HL-60 (cell line): ENCODE measurements around the gene GPR37.

ENCODE experiments used
- SPI1 ChIP-seq: IDR thresholded peaks from 2 replicates; pipeline ENCODE4 v1.6.1; 2012; ENCODE audit warnings: low read depth, mild to moderate bottlenecking, borderline replicate concordance
- TF ChIP-seq, protein P1 (sequence below): IDR thresholded peaks from one replicate; pipeline ENCODE4 v1.5.1; 2011; ENCODE audit warnings: low read length, control low read depth, inconsistent platforms; ENCODE audit not compliant: insufficient read depth
- TF ChIP-seq, protein P2 (sequence below): IDR thresholded peaks from 2 replicates; pipeline ENCODE4 v1.6.1; 2012; ENCODE audit warnings: low read depth; ENCODE audit not compliant: insufficient replicate concordance

DNA sequence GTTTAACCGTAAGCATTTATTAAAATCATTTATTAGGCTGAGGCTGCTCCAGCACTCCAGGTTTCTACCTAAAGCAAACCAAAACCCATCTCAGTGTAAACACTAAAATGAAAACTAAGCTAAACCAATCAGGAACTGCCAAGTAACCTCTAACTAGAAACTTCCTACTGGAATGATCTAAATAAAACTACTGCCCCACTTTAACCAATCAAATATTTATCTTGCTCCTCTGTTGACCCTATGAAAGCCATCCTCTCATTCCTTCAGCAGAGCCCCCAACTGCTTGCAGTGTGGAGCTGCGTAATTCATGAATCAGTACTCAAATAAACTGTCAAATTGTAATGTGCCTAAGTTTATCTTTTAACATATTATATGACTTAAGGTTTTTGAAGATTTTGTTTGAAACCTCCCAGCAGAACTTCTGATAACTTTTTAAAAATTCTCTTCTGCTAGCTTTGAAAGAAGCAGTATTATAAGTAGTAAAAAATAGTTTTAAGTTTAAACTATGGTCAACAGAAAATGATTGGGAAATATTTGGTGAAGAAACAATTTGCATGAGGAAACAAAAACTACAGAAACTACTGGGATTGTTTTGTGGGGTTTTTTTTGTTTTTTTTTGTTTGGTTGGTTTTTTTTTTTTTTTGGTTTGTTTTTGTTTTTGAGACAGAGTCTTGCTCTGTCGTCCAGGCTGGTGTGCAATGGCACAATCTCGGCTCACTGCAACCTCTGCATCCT is 47.4 kb downstream of the GPR37 start:
- no peak for TF ChIP-seq SPI1
- TF ChIP-seq, protein P1, sequence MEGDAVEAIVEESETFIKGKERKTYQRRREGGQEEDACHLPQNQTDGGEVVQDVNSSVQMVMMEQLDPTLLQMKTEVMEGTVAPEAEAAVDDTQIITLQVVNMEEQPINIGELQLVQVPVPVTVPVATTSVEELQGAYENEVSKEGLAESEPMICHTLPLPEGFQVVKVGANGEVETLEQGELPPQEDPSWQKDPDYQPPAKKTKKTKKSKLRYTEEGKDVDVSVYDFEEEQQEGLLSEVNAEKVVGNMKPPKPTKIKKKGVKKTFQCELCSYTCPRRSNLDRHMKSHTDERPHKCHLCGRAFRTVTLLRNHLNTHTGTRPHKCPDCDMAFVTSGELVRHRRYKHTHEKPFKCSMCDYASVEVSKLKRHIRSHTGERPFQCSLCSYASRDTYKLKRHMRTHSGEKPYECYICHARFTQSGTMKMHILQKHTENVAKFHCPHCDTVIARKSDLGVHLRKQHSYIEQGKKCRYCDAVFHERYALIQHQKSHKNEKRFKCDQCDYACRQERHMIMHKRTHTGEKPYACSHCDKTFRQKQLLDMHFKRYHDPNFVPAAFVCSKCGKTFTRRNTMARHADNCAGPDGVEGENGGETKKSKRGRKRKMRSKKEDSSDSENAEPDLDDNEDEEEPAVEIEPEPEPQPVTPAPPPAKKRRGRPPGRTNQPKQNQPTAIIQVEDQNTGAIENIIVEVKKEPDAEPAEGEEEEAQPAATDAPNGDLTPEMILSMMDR: no peak
- TF ChIP-seq, protein P2, sequence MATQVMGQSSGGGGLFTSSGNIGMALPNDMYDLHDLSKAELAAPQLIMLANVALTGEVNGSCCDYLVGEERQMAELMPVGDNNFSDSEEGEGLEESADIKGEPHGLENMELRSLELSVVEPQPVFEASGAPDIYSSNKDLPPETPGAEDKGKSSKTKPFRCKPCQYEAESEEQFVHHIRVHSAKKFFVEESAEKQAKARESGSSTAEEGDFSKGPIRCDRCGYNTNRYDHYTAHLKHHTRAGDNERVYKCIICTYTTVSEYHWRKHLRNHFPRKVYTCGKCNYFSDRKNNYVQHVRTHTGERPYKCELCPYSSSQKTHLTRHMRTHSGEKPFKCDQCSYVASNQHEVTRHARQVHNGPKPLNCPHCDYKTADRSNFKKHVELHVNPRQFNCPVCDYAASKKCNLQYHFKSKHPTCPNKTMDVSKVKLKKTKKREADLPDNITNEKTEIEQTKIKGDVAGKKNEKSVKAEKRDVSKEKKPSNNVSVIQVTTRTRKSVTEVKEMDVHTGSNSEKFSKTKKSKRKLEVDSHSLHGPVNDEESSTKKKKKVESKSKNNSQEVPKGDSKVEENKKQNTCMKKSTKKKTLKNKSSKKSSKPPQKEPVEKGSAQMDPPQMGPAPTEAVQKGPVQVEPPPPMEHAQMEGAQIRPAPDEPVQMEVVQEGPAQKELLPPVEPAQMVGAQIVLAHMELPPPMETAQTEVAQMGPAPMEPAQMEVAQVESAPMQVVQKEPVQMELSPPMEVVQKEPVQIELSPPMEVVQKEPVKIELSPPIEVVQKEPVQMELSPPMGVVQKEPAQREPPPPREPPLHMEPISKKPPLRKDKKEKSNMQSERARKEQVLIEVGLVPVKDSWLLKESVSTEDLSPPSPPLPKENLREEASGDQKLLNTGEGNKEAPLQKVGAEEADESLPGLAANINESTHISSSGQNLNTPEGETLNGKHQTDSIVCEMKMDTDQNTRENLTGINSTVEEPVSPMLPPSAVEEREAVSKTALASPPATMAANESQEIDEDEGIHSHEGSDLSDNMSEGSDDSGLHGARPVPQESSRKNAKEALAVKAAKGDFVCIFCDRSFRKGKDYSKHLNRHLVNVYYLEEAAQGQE: no peak
